Heart right ventricle (tissue), 16 donors: ENCODE results near the gene PACS2. TPM values are rescaled to one million over a fixed set of nuclear protein-coding genes. Genes with fewer than 3 reads are reported as not detected.

Experiments
- ATAC-seq, 8 donors: fragments of 200-7000 bp; cut with Tn5 transposase; one replicate each; pipeline ENCODE4 v1.9.1; 2020; ENCODE audit warnings: mild to moderate bottlenecking in 8 of 8, moderate library complexity in 8 of 8, moderate number of reproducible peaks in 1 of 8
- DNase-seq, 2 donors: peaks; one replicate each; pipeline ENCODE4 v3.0.0-alpha.2; 2020
- H3K27ac ChIP-seq, 10 donors: fragments of 200-600 bp; sonication (generic) in 2 of 10; one replicate each; pipeline versions ENCODE4 v1.5.0 to v1.8.0; 2020 to 2022; ENCODE audit warnings: mild to moderate bottlenecking in 3 of 10
- H3K27me3 ChIP-seq, 7 donors: fragments of 200-600 bp; one replicate each; pipeline ENCODE4 v1.8.0; 2021 to 2022; ENCODE audit warnings: mild to moderate bottlenecking in 2 of 7
- H3K36me3 ChIP-seq, 9 donors: fragments of 200-600 bp; sonication (generic) in 1 of 9; one replicate each; pipeline versions ENCODE4 v1.5.0 to v1.8.0; 2020 to 2022; ENCODE audit warnings: mild to moderate bottlenecking in 2 of 9
- H3K4me1 ChIP-seq, 9 donors: fragments of 200-600 bp; sonication (generic) in 1 of 9; one replicate each; pipeline versions ENCODE4 v1.5.0 to v1.8.0; 2020 to 2022; ENCODE audit warnings: mild to moderate bottlenecking in 4 of 9
- H3K4me3 ChIP-seq, 10 donors: fragments of 200-600 bp; sonication (generic) in 2 of 10; one replicate each; pipeline versions ENCODE4 v1.5.0 to v1.8.0; 2020 to 2022; ENCODE audit warnings: mild to moderate bottlenecking in 7 of 10, moderate library complexity in 2 of 10
- H3K9me3 ChIP-seq, 11 donors: fragments of 200-600 bp in 10 of 11; sonication (generic) in 2 of 11; one replicate each; pipeline versions ENCODE4 v1.5.0 to v1.8.0; 2013 to 2022; ENCODE audit warnings: mild to moderate bottlenecking in 2 of 11, control low read depth in 1 of 11, moderate library complexity in 1 of 11
- WGBS, 2 donors: extraction: QIAGEN DNeasy Blood & Tissue Kit; methylation state at CpG; one replicate each; pipeline ENCODE4 v1.1.7; 2013; ENCODE audit warnings: inconsistent platforms in 1 of 2; 5-methylcytosine and 5-hydroxymethylcytosine counted together
- intact Hi-C, 10 donors: fragments of 100-400 bp; cut with DNase I; formaldehyde crosslinking; loops; one replicate each; pipeline versions ENCODE4 v1.11.1 to v1.14.2; 2022
- polyA plus RNA-seq, 2 donors: library from polyadenylated mRNA; stranded (reverse); fragments of 200-250 nt; gene quantifications; one replicate each; pipeline ENCODE4 v1.2.3, GENCODE V29; 2013
- total RNA-seq, 10 donors: library from RNA; stranded (reverse); fragmentation: NEBNext Ultra II Directional in 3 of 10; extraction: Animal tissue kit (Norgen Biotek cat#: 25700) in 3 of 10; gene quantifications; one replicate each; pipeline versions ENCODE4 v1.2.1 to v1.2.4, GENCODE V29; 2021 to 2023
- TF ChIP-seq, protein P1 (sequence below), 9 donors: fragments of 200-600 bp; sonication (generic) in 2 of 9; IDR thresholded peaks; one replicate each; pipeline versions ENCODE4 v1.5.0 to v1.8.0; 2021 to 2022; ENCODE audit warnings: antibody characterized with exemption in 9 of 9, mild to moderate bottlenecking in 5 of 9, moderate library complexity in 1 of 9
- donor health status: Arrhythmogenic right ventricular cardiomyopathy.
- donor health status: ischemic (EF 13 %, LVEDD 7.1; RV severe dilation, severe dysfunction).
- donor health status: healthy with polysubstance abuse.
- donor health status: DM: no; HTN: yes; CAD: no.
- donor health status: DM: no; HTN: no; CAD: no.
- donor health status: ischemic (EF 25% LVEDD 6.9; RV normal size, moderate dysfunction).
- donor health status: ischemic (EF 25% LVEDD 5.7; RV mildly dilated, moderate dysfunction).
- donor health status: healthy.
- donor health status: DM: yes; HTN: yes; CAD: no.
- donor health status: Ischemic cardiomyopathy.
- donor health status: ischemic (EF 35%, LVEDD 5.7; RV mildly dilated, moderate dysfunction).
- donor health status: nonischemic (EF 11% LVEDD 7.7; RV severe dilation, severe dysfunction).
- donor health status: DM: yes; HTN: yes; CAD: no.
- donor health status: PGD.
- donor health status: ischemic (EF 29% LVEDD 5.4; RV normal size, mild dysfunction).
- donor health status: nonischemic (EF 23%, LVEDD 6.1; RV moderate dilation, normal function).

The PACS2 gene
- total and polyA plus RNA-seq, 12 donors = 41.8 to 123 (median 54.6) TPM

GRCh38 chr14:105439710-105440553 lies 125.4 kb downstream of the PACS2 start:
- TF ChIP-seq, protein P1, sequence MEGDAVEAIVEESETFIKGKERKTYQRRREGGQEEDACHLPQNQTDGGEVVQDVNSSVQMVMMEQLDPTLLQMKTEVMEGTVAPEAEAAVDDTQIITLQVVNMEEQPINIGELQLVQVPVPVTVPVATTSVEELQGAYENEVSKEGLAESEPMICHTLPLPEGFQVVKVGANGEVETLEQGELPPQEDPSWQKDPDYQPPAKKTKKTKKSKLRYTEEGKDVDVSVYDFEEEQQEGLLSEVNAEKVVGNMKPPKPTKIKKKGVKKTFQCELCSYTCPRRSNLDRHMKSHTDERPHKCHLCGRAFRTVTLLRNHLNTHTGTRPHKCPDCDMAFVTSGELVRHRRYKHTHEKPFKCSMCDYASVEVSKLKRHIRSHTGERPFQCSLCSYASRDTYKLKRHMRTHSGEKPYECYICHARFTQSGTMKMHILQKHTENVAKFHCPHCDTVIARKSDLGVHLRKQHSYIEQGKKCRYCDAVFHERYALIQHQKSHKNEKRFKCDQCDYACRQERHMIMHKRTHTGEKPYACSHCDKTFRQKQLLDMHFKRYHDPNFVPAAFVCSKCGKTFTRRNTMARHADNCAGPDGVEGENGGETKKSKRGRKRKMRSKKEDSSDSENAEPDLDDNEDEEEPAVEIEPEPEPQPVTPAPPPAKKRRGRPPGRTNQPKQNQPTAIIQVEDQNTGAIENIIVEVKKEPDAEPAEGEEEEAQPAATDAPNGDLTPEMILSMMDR (IDR thresholded peaks at IDR 0.05) = peak in 1 of 9 donors; percentile 5
- Histone ChIP-seq H3K27me3 (no peaks in the 10 kb centered on the region), H3K36me3 (peaks cover 0 to 46% (median 0%) of the 10 kb centered on the region in 9 donors), H3K4me3 (no peak overlapping the region), H3K27ac (no peak overlapping the region), H3K4me1 (peaks cover 0 to 5% (median 0%) of the 10 kb centered on the region in 9 donors), H3K9me3 (peaks cover 0 to 9% (median 0%) of the 10 kb centered on the region in 11 donors)
- DNase-seq (peak in 1 of 2 donors; percentile 21), ATAC-seq (peak in 4 of 8 donors; percentile 22 to 39 (median 26))
- intact Hi-C loops = loop anchor here in 6 of 10 donors (5.0 to 10.0 kb wide), 4 partner anchors 58 to 313 kb away; partner anchors contain the start of gene TMEM121 (in 2 of the 6)
- 90% methylated on average over 31 to 33 of the region's 33 CpGs for WGBS, 2 donors

- 95 to 97% methylated on average over 15 of the region's 15 CpGs for WGBS, 2 donors
- Histone ChIP-seq H3K36me3 (peaks cover 0 to 46% (median 0%) of the 10 kb centered on the region in 9 donors), H3K4me3 (no peak overlapping the region), H3K27ac (no peak overlapping the region), H3K4me1 (peaks cover 0 to 5% (median 0%) of the 10 kb centered on the region in 9 donors), H3K9me3 (peaks cover 0 to 6% (median 0%) of the 10 kb centered on the region in 11 donors), H3K27me3 (no peaks in the 10 kb centered on the region)
- TF ChIP-seq, protein P1 (IDR thresholded peaks at IDR 0.05) = no peak
- DNase-seq = no peak
- peak in 1 of 8 donors; percentile 19 for ATAC-seq
- intact Hi-C loops = loop anchor here in 5 of 10 donors (5.0 to 10.0 kb wide), 3 partner anchors 58 to 84 kb away; partner anchors contain the start of gene TMEM121 (in 2 of the 5)
These were observed 126.0 kb downstream of the PACS2 start for GRCh38 chr14:105440554-105440900.

- no peaks in the 10 kb centered on the region for H3K27me3 ChIP-seq
- no peak overlapping the region for H3K4me3 ChIP-seq
- TF ChIP-seq, protein P1 (IDR thresholded peaks at IDR 0.05) = no peak
- intact Hi-C loops = loop anchor here in 5 of 10 donors (5.0 to 10.0 kb wide), 3 partner anchors 59 to 84 kb away; partner anchors contain the start of gene TMEM121 (in 2 of the 5)
- 92 to 98% methylated on average over 8 to 9 of the region's 9 CpGs for WGBS, 2 donors
- no peak for DNase-seq
- H3K4me1 ChIP-seq = peaks cover 0 to 4% (median 0%) of the 10 kb centered on the region in 9 donors
- H3K36me3 ChIP-seq = peaks cover 0 to 50% (median 0%) of the 10 kb centered on the region in 9 donors
- no peak for ATAC-seq
- no peak overlapping the region for H3K27ac ChIP-seq
- H3K9me3 ChIP-seq = peaks cover 0 to under 1% (median 0%) of the 10 kb centered on the region in 11 donors
These were observed 126.4 kb downstream of the PACS2 start for GRCh38 chr14:105440992-105441391.

- H3K27ac ChIP-seq = no peak overlapping the region
- 76 to 81% methylated on average over 17 of the region's 17 CpGs for WGBS, 2 donors
- no peak overlapping the region for H3K4me3 ChIP-seq
- no peaks in the 10 kb centered on the region for H3K27me3 ChIP-seq
- intact Hi-C loops = loop anchor here in 5 of 10 donors (5.0 to 10.0 kb wide), 3 partner anchors 60 to 83 kb away; partner anchors contain the start of gene TMEM121 (in 2 of the 5)
- no peaks in the 10 kb centered on the region for H3K9me3 ChIP-seq
- peaks cover 0 to 58% (median 0%) of the 10 kb centered on the region in 9 donors for H3K36me3 ChIP-seq
- TF ChIP-seq, protein P1 (IDR thresholded peaks at IDR 0.05) = no peak
- ATAC-seq = no peak
- H3K4me1 ChIP-seq = no peaks in the 10 kb centered on the region
- no peak for DNase-seq
These were observed 127.6 kb downstream of the PACS2 start for GRCh38 chr14:105442125-105442524.
